ENCODE results near the gene MN1. TPM values are rescaled to one million over a fixed set of nuclear protein-coding genes. Genes with fewer than 3 reads are reported as not detected.

The MN1 gene
- total and polyA plus RNA-seq, 8 donors, result 0.50 to 6.4 (median 2.8) TPM

DNA sequence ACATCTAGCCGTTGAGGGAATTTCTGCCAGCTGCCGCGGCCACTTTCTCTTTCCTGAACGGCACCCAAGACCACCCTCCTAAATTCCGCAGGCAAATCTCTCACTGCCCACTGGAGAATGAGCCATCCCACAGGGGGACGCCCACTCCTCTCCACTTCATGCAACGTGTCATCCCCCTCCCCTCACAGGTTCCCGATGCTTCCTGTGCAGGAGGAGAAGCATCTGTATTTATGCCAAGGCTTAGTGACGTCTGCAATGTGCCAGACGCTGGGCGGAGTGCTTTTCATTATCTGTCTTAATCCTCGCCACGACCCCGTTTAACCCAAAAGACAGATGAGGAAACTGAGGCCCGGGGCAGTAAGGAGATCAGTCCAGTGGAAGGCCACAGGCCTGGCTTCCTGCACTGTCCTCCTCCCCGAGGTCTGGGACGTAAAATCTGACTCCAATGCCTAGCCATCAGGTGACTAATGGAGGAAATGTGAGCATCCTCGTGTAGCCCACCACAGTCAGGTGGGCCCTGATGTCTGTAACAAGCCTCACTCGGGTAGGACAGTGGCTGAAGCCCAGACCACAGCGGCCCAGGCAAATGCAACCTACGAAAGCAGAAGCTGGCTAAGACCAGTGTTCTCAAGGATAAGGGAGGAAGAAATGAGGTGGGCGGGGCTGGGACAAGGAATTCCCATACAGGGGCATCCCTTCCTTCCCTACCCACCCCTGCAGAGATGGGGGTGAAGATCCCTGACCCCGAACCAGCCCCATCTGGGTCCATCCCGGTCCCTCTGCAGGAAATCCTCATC, 23.1 kb downstream of the MN1 start:
- no peaks in the 10 kb centered on the region for H3K36me3 ChIP-seq
- peak in 1 of 3 donors; percentile 50 for TF ChIP-seq POLR2AphosphoS5 (IDR thresholded peaks at IDR 0.05)
- TF ChIP-seq POLR2A (IDR thresholded peaks at IDR 0.05), result no peak
- TF ChIP-seq, protein P1, sequence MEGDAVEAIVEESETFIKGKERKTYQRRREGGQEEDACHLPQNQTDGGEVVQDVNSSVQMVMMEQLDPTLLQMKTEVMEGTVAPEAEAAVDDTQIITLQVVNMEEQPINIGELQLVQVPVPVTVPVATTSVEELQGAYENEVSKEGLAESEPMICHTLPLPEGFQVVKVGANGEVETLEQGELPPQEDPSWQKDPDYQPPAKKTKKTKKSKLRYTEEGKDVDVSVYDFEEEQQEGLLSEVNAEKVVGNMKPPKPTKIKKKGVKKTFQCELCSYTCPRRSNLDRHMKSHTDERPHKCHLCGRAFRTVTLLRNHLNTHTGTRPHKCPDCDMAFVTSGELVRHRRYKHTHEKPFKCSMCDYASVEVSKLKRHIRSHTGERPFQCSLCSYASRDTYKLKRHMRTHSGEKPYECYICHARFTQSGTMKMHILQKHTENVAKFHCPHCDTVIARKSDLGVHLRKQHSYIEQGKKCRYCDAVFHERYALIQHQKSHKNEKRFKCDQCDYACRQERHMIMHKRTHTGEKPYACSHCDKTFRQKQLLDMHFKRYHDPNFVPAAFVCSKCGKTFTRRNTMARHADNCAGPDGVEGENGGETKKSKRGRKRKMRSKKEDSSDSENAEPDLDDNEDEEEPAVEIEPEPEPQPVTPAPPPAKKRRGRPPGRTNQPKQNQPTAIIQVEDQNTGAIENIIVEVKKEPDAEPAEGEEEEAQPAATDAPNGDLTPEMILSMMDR (IDR thresholded peaks at IDR 0.05), result no peak
- peak; percentile 49 for TF ChIP-seq EP300 (IDR thresholded peaks at IDR 0.05)
- H3K4me3 ChIP-seq, result no peak overlapping the region
- 43 to 65% (median 58%) methylated on average over 24 of the region's 24 CpGs for WGBS, 5 donors
- DNase-seq, result no peak
- H3K27ac ChIP-seq, result peak overlapping the region in 4 of 5 donors; percentile 47 to 85 (median 59)
- H3K27me3 ChIP-seq, result no peaks in the 10 kb centered on the region
- no peaks in the 10 kb centered on the region for H3K9me3 ChIP-seq
- H3K4me1 ChIP-seq, result peaks cover 16 to 72% (median 32%) of the 10 kb centered on the region in 4 donors
- intact Hi-C loops (cut with DNase I; ENCODE audit: low total_unique reads), result no loop called here

DNA sequence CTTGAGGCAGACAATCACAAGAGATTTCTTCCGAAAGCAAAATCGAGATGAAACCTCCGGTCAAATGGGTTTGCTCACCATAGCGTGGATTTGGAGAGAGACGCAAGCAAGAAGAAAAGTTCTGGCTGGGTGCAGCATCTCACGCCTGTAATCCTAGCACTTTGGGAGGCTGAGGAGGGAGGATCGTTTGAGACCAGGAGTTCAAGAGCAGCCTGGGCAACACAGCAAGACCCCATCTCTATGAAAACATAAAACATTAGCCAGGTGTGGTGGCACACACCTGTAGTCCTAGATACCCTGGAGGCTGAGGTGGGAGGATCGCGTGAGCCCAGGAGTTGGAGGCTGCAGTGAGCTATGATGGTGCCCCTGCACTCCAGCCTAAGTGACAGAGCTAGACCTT, 24.4 kb downstream of the MN1 start:
- Histone ChIP-seq H3K4me3 (no peak overlapping the region), H3K36me3 (no peaks in the 10 kb centered on the region), H3K9me3 (no peaks in the 10 kb centered on the region), H3K27ac (peak overlapping the region in 4 of 5 donors; percentile 55 to 85 (median 60)), H3K4me1 (peaks cover 16 to 60% (median 30%) of the 10 kb centered on the region in 4 donors), H3K27me3 (no peaks in the 10 kb centered on the region)
- DNase-seq, result no peak
- 69 to 77% (median 73%) methylated on average over 9 of the region's 9 CpGs for WGBS, 5 donors
- no peak for TF ChIP-seq POLR2A (IDR thresholded peaks at IDR 0.05)
- no peak for TF ChIP-seq POLR2AphosphoS5 (IDR thresholded peaks at IDR 0.05)
- TF ChIP-seq, protein P1 (IDR thresholded peaks at IDR 0.05), result no peak
- TF ChIP-seq EP300 (IDR thresholded peaks at IDR 0.05), result no peak
- intact Hi-C loops (cut with DNase I; ENCODE audit: low total_unique reads), result no loop called here

DNA sequence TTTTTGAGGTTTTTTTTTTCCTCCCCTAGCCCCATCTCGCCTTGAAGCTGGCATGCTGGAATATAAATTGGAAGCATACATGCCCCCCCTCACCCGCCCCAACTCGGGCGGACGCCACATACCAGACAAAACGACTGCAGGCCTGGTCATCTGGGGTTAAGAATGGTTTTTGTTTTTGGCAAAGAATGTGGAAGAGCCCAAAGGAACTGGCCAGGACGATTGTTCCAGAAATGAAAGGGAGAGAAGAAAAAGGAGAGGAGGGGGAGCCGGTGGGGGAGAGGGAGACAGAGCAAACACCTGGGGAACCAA, 25.0 kb downstream of the MN1 start:
- Histone ChIP-seq H3K9me3 (no peaks in the 10 kb centered on the region), H3K4me1 (peaks cover 16 to 56% (median 29%) of the 10 kb centered on the region in 4 donors), H3K27me3 (no peaks in the 10 kb centered on the region), H3K4me3 (peak overlapping the region in 1 of 4 donors; percentile 11), H3K36me3 (no peaks in the 10 kb centered on the region), H3K27ac (peak overlapping the region in 4 of 5 donors; percentile 55 to 85 (median 60))
- WGBS, 5 donors, result 19 to 38% (median 26%) methylated on average over 8 of the region's 8 CpGs
- intact Hi-C loops (cut with DNase I; ENCODE audit: low total_unique reads), result no loop called here
- TF ChIP-seq POLR2A (IDR thresholded peaks at IDR 0.05) (no peak), EP300 (IDR thresholded peaks at IDR 0.05) (no peak), POLR2AphosphoS5 (IDR thresholded peaks at IDR 0.05) (no peak)
- TF ChIP-seq, protein P1 (IDR thresholded peaks at IDR 0.05), result no peak
- no peak for DNase-seq

DNA sequence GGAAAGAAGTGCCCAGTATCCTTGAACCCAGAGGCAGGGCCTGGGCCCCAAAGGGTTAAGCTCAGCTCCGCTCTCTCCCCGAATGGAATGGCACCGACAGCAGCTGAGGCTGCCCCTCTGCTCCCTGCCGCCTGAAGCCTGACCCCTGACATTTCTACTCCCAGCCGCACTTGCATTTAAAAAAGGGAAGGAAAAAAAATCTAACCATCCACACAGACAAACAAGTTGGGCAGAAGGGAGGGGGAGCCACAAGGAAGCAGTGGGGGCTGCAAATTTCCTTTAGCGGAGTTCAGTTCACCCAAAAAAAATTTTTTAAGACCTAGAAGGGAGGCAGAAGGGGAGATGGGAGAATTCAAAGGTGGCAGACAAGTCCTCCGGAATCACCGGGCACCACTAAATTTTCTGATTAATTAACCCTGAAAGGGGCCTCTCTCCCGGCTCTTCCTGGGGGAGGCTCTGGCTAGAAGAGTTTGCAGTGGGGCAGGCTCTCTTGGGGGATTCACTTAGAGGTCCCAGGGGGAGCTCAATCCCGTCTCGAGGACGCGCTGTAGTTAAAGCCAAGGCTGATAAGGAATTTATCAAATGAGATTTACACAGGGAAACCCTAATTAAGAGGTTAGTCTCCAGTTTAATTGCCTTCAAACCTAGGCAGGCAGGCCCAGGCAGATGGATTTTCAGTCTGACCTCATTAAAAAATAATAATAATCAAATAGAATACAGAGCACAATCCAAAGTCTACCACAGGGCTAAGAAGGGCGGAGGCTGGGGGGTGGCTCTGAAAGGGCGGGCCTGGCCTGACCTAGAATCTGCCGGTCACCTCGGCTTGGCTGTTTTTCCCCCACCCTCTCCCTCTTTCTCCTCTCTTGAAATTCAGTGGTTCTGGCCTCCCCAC, 25.6 kb downstream of the MN1 start:
- intact Hi-C loops (cut with DNase I; ENCODE audit: low total_unique reads), result no loop called here
- DNase-seq, result no peak
- TF ChIP-seq, protein P1 (IDR thresholded peaks at IDR 0.05), result no peak
- no peak for TF ChIP-seq EP300 (IDR thresholded peaks at IDR 0.05)
- no peak for TF ChIP-seq POLR2AphosphoS5 (IDR thresholded peaks at IDR 0.05)
- TF ChIP-seq POLR2A (IDR thresholded peaks at IDR 0.05), result no peak
- H3K4me3 ChIP-seq, result peak overlapping the region in 1 of 4 donors; percentile 11
- no peaks in the 10 kb centered on the region for H3K9me3 ChIP-seq
- H3K4me1 ChIP-seq, result peaks cover 16 to 50% (median 26%) of the 10 kb centered on the region in 4 donors
- peak overlapping the region in 4 of 5 donors; percentile 55 to 85 (median 60) for H3K27ac ChIP-seq
- no peaks in the 10 kb centered on the region for H3K27me3 ChIP-seq
- 10 to 16% (median 13%) methylated on average over 17 of the region's 17 CpGs for WGBS, 5 donors
- no peaks in the 10 kb centered on the region for H3K36me3 ChIP-seq
